ENCODE measurements around the gene RBM15.

RBM15 gene, protein sequence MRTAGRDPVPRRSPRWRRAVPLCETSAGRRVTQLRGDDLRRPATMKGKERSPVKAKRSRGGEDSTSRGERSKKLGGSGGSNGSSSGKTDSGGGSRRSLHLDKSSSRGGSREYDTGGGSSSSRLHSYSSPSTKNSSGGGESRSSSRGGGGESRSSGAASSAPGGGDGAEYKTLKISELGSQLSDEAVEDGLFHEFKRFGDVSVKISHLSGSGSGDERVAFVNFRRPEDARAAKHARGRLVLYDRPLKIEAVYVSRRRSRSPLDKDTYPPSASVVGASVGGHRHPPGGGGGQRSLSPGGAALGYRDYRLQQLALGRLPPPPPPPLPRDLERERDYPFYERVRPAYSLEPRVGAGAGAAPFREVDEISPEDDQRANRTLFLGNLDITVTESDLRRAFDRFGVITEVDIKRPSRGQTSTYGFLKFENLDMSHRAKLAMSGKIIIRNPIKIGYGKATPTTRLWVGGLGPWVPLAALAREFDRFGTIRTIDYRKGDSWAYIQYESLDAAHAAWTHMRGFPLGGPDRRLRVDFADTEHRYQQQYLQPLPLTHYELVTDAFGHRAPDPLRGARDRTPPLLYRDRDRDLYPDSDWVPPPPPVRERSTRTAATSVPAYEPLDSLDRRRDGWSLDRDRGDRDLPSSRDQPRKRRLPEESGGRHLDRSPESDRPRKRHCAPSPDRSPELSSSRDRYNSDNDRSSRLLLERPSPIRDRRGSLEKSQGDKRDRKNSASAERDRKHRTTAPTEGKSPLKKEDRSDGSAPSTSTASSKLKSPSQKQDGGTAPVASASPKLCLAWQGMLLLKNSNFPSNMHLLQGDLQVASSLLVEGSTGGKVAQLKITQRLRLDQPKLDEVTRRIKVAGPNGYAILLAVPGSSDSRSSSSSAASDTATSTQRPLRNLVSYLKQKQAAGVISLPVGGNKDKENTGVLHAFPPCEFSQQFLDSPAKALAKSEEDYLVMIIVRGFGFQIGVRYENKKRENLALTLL

DNA sequence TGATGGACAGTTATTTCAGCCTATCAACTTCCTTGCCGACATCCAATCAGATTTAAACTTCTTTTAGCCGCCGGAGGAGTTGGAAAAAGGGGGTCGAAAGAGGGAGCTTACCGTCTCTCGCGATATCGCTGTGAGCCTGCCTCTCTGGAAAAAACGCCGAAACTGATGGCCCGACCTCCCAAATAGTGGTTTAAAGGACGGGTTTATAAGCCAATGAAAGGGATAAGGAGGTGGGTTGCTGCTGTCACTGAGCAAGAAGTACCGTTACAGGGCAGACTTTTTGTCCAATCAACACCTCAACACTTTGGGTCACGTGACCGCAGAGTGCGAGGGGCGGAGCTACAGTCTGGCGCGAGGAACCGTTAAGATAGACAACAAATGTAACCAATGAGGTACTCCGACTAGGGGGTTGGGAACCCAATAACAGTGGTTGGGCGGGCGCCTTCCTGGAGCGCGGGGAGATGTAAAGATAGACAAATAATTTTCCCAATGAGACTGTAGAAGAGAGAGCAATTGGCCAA lies at the start of gene RBM15:
Gene RBM15, plus strand, starts transcription at position 492 of the 521 bp plus-strand sequence. Its CDS starts 29 bp downstream, at position 521.
- in situ Hi-C loops (cut with MboI; ENCODE audit: low sequenced_read_pairs), result no loop called here

DNA sequence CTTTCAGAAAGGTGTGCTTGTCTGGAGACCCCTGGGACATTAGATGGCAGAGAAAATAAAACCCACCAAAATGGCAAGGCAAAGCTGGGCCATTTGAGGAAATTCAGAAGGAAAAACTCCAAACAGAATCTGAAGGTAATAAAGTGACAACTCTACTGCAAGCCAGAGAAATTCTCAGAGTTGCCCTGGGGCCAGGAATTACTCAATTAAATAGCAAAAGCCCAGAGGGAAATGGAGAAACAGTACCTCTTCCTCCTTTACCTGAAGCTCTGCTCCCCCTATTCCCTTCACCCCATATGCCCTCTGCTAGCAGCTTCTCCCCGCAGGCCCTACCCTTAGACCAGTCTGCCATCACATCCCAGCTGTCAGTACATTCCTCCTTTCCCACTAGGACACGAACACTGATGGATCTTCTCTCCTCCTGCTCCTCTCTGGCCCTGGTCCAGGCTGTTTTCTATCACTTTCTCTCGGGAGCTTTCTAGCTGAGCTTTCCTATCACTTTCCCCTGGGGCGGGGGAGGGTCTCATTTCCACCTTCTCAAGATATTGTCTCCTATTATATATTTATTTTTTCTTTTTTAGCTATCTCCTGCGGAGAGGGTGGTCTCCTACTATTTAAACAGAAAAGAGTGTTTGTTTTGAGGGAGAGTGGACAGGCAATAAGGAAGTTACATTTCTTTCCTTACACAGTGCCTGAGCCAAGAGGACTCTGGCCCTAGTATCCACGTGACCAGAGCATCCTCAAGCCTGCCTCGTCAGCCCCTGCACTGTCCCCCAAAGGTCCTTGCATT lies 47.7 kb upstream of the RBM15 start:
- in situ Hi-C loops (cut with MboI; ENCODE audit: low sequenced_read_pairs), result no loop called here

DNA sequence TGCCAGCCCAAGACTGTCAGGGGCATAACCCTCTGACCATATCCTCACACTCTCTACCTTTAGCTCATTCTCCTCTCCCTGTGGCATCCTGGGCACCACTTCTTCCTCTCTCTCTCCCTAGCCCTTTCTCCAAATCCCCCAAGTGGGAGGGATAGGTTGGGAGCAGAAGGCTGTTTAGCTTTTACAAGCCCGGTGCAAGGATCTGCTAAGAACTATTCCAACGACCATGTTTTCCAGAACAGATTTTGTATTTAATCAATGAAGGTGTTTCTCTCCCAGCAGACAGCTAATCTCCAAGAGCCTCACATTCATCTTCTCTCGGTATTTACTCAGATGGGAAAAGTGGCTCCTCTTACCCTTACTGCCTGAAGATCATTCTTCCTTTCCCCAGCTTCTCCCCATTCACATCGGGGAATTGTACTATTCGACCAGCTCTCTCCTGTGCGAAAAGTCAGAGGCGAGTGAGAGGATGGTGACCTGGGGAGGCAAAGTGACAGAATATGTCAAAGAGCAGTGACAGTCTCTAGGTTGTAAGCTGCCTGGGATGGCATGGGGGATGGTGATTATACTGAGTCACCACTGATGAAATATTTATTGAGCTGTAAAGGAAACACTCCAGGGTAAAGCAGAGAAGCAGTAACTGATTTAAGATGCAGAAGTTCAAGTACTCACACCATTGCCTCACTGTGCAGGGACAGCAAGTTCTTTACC lies 47.0 kb upstream of the RBM15 start:
- in situ Hi-C loops (cut with MboI; ENCODE audit: low sequenced_read_pairs), result no loop called here

- in situ Hi-C loops (cut with MboI; ENCODE audit: low sequenced_read_pairs), result no loop called here
Measured at GRCh38 chr1:110293601-110294104, 45.5 kb upstream of the RBM15 start.

GRCh38 chr1:110294308-110294707 lies 44.9 kb upstream of the RBM15 start:
- in situ Hi-C loops (cut with MboI; ENCODE audit: low sequenced_read_pairs), result no loop called here

GRCh38 chr1:110298991-110299390 lies 40.2 kb upstream of the RBM15 start:
- in situ Hi-C loops (cut with MboI; ENCODE audit: low sequenced_read_pairs), result no loop called here

- in situ Hi-C loops (cut with MboI; ENCODE audit: low sequenced_read_pairs), result loop anchor here (25.0 kb wide), 1 partner anchor 88 kb away; the partner anchor contains the start of gene KCNC4
Measured at GRCh38 chr1:110300412-110301085, 38.6 kb upstream of the RBM15 start.

DNA sequence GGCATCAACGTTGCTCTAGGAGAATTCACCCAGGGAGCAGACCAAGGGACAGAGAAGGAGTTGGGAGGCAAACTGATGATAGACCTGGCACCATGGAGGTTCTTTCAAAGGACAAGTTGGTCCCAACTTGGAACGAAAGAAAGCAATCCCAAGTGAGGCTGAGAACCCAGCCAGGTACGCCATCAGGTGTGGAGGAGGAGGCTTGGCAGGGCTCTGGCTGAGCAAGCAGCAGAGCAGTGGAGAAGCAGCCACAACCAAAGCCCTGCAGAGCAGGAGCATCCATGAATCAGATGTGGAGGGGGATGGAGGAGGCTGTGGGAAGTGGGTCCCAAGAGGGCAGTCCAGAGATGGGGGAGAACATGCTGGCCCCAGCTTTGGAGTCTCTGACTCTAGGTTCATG lies 36.3 kb upstream of the RBM15 start:
- in situ Hi-C loops (cut with MboI; ENCODE audit: low sequenced_read_pairs), result loop anchor here (25.0 kb wide), 1 partner anchor 91 kb away; the partner anchor contains the start of gene KCNC4

DNA sequence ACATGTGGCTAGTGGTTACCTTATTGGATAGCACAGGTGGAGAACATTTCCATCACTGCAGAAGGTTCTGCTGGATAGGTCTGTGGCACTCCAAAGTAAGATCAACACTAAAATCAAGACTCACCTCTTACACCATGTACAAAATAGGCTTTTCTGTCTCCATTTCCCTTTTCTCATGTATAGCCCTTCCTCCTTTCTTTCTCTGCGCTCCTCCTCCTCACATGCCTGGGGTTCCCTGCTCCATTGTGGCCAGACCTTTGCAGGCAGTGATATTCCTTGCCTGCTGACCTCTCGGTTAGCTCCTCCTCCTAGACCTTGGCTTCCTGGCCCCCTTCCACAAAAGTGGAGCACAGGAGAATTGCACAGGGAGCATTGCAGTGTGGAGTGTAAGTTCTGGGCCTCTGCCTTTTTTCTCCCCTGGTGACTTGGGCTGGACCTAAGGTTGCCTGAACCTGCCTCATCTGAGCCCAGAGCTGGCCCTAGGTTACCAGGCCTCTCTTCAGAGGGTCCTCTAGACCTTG lies 33.2 kb upstream of the RBM15 start:
- in situ Hi-C loops (cut with MboI; ENCODE audit: low sequenced_read_pairs), result loop anchor here (25.0 kb wide), 1 partner anchor 94 kb away; the partner anchor contains the start of gene KCNC4

- in situ Hi-C loops (cut with MboI; ENCODE audit: low sequenced_read_pairs), result loop anchor here (25.0 kb wide), 1 partner anchor 95 kb away; the partner anchor contains the start of gene KCNC4
Measured at GRCh38 chr1:110307239-110307974, 31.8 kb upstream of the RBM15 start.

DNA sequence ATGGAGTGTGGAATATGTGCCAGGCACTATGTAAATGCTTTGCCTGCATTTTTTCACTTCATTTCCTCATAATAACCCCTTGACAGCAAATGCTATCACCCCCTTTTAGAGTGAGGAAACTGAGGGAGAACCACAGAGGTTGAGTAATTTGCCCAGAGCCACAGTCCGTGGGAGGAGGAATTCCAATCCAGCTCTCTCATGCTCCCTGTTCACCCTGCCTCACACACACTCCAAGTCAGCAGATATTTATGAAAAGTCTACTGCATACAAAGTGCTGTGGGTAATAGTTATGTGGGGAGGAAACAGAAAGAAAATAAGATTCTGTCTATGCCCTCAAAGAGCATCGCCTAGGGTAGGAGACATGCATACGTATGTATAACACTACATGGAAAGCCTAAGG lies 30.9 kb upstream of the RBM15 start:
- in situ Hi-C loops (cut with MboI; ENCODE audit: low sequenced_read_pairs), result loop anchor here (25.0 kb wide), 1 partner anchor 96 kb away; the partner anchor contains the start of gene KCNC4

- in situ Hi-C loops (cut with MboI; ENCODE audit: low sequenced_read_pairs), result loop anchor here (25.0 kb wide), 1 partner anchor 97 kb away; the partner anchor contains the start of gene KCNC4
Measured at GRCh38 chr1:110309139-110309538, 30.0 kb upstream of the RBM15 start.

DNA sequence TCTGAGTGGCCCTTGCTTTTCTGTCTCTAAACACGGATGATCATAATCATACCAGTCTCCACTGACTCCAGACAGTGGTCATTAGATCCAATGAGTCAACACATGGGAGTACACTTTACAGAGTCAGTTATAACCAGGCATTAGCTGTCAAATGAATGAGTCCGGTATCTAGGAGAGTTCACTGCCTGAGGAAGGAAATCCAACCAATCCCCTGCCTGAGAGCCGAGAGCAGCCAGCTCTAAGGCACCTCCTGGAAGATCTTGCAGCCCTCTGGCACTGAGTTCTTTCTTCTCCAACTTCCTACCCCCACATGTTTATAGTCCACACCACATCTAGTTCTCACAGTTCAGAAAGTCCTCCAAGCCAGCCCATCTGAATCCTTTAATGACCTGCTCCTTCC lies 29.4 kb upstream of the RBM15 start:
- in situ Hi-C loops (cut with MboI; ENCODE audit: low sequenced_read_pairs), result loop anchor here (25.0 kb wide), 1 partner anchor 97 kb away; the partner anchor contains the start of gene KCNC4

GRCh38 chr1:110310300-110310699 lies 28.9 kb upstream of the RBM15 start:
- in situ Hi-C loops (cut with MboI; ENCODE audit: low sequenced_read_pairs), result loop anchor here (25.0 kb wide), 1 partner anchor 98 kb away; the partner anchor contains the start of gene KCNC4

- in situ Hi-C loops (cut with MboI; ENCODE audit: low sequenced_read_pairs), result loop anchor here (25.0 kb wide), 1 partner anchor 100 kb away; the partner anchor contains the start of gene KCNC4
Measured at GRCh38 chr1:110312188-110313121, 26.7 kb upstream of the RBM15 start.

DNA sequence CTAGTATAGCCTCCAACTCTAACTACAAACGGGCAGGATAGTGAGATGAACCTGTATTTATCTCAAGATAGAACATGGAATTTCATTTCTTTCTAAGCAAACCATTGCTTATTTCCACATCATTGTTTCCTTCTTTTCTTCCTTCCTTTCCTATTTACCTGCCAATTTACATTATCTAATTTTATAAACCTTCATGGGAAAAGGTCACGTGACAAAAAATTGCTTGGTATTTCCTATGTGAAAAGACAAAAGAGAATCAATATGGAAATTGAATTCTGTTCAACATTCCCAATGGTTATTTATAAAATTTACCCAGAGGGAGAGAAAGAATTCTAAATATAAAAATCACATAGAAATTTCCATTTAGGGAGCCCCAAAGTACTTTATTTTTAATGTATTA lies 22.4 kb upstream of the RBM15 start:
- in situ Hi-C loops (cut with MboI; ENCODE audit: low sequenced_read_pairs), result loop anchor here (25.0 kb wide), 1 partner anchor 104 kb away; the partner anchor contains the start of gene KCNC4

Data from hTERT RPE-1 (cell line).